ENCODE results near the gene SLC9C2.
"Not testable (repeated sequence)": the region's sequence is repeated elsewhere in the genome, so short reads cannot be mapped to it uniquely, and the experiment has no call there.

The SLC9C2 gene

DNA sequence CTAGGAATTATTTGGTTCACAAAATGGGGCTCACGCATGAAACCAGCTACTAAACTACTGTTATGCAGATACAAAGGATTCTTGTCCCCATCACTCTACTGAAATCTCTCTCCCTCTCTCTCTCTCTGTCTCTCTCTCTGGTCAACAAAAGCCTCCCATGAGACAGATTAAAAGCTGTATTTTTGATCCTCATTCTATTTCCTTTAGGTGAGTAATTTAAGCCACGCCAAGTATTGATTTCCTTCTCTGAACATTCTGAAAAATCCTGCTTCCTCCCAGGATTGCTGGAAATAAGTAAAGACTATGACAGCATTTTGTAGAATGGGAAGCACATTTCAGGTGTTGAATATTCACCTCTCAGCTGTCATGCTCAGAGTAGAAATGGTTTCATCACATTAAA lies 82.1 kb downstream of the SLC9C2 start:
- DNase-seq = no peak

GRCh38 chr1:173514503-173514902 lies 88.4 kb downstream of the SLC9C2 start:
- DNase-seq = not testable (repeated sequence)

DNA sequence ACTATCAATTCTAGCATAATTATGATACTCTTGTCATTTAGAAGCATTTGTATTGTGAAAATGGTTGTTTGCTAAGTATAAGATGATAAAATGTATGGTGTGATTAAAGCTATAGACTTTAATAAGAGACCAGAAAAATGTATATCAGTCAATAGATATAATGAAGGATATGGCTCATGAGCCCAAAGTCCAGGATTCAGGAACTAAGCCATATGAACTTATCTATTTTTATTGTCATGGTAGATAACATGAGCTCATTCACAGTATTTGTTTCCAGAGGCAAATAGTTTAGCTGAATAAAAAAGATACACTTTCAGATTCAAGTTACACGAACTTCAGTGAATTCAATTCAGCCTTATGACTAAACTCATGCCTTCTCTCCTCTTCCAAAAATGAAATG lies 93.1 kb downstream of the SLC9C2 start:
- DNase-seq = no peak

DNA sequence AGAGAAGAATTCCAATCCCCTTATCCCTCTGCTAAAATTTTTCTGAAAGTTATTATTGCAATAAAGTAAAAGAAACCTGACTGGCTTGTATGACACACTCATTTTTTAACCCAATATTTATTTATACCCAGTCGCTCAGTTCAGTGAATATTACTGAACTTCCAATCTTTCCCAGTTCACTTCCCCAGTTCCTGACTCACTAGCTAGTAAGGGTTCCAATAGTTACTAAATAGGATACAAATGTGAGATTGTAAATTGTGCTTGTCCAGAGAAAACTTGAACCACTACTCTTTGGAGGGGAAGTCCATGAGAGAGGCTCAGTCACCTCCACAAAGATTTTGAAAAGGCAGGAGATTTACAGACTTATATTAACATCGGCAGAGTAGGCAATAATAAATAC lies 94.3 kb downstream of the SLC9C2 start:
- no peak for DNase-seq

GRCh38 chr1:173507847-173508209 lies 95.0 kb downstream of the SLC9C2 start:
- DNase-seq = no peak

- DNase-seq = peak; percentile 47
These were observed 95.5 kb downstream of the SLC9C2 start for GRCh38 chr1:173507205-173507846.

DNA sequence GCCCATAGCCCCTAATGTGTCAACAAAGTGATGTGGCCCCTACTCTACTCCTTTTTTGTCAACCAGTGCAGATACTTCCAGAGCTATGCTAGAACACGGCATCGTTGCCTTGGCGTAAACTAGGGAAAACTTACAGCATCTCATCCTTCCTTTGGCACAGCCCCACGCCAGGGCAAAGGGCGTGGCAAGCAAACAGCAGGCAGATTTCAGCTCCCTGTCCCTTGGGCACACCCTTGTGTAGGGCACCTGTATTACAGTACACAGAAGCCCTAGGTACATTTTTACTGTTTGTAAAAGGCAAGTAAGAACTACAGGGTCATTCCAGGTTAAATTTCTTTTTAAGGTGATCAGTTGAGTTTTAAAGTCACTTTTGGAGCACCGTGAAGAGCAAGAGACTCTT lies 96.4 kb downstream of the SLC9C2 start:
- no peak for DNase-seq

DNA sequence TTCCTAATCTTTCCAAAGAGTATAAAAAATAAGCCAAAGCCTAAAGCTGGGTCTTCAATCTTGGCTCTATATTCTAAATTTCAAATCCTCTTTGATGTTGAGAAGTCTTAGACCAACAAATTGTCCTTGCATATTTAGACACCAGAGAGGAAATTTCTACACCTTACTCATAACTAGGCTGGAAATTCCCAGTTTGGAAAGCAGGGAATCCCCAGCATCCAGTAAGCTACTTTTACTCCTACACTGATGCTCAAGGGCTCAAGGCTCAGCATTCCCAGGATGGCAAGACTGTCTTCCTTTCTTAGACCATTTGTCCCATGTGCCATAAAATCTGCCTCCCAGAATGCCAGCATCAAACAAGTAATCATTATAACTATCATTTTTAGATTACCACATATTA lies 97.5 kb downstream of the SLC9C2 start:
- DNase-seq = no peak

DNA sequence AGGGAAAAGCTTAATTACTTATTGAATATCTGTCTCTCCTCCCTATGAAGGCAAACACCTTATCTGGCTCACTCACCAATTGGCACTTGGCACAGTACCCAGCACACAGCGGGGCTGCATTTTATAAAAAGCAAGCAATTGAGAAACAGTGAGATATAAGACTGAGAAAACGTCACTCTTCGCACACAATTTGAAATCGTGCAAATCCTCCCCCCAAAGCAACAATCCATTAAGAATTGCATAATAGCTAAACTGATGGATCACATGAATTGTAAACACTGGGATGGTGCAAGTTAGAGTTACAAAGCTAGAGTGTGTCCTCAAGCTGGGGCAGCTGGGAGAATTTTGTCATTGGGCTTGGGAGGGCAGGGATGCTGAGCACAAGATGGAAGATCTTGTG lies 98.6 kb downstream of the SLC9C2 start:
- no peak for DNase-seq

DNA sequence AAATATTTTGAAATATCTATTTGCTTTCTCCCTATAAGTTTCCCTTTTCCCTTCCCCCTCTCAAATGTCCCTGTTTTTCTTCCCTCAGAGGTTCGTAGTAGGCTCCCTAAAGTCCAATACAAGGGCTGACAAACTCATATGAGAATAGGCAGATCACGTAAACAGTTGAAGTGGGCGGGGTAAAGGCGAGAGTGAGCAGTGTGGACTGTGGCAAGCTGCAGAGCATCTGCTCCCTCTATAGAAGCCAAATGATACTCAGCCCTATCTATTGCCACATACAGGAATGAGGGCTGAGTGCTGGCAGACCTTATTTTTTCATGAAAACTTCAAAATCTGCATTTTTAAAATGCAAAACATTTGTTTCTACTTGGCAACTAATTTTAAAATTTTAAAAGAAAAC lies 99.5 kb downstream of the SLC9C2 start:
- peak; percentile 11 for DNase-seq

DNA sequence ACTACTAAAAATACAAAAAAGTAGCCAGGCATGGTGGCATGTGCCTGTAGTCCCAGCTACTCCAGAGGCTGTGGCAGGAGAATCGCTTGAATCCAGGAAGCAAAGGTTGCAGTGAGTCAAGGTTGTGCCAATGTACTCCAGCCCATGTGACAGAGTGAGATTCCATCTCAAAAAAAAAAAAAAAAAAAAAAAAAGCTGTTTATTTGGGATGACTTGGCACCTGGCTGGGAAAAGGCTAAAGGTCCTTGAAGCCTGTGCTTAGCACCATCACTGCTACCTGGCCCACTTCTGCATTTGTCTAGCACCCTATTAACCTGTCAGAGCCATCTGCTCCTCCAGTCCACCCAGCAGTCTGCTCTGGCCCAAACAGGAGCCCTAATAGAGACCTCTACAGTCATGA lies 100.8 kb downstream of the SLC9C2 start:
- no peak for DNase-seq

- DNase-seq = no peak
These were observed 103.1 kb downstream of the SLC9C2 start for GRCh38 chr1:173499729-173500128.

DNA sequence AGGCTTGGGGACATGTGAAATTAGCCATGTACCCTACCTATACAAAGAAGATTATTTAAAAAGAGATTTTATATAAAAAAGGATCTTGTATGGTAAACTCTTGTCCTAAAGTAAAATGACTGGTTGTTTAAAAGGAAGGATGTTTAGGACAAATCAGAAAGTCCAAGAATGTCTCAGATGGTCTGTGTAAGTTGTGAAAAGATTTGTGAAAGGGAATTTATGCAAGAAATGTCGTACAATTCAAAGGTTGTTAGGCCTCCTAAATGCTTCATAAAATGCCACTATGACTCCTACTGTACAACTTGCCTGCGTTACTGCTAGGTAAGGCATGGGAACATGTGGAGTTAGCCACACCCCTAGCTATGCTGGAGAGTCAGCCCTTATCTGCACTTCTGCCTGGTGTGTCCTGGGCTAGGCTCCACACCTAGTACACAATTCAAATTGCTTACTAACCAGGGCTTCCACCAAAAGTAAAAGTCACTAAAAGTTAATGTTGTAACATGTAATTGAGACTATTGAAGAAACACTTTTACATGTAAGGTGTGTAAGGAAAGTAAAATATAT lies 106.0 kb downstream of the SLC9C2 start:
- DNase-seq = no peak

DNA sequence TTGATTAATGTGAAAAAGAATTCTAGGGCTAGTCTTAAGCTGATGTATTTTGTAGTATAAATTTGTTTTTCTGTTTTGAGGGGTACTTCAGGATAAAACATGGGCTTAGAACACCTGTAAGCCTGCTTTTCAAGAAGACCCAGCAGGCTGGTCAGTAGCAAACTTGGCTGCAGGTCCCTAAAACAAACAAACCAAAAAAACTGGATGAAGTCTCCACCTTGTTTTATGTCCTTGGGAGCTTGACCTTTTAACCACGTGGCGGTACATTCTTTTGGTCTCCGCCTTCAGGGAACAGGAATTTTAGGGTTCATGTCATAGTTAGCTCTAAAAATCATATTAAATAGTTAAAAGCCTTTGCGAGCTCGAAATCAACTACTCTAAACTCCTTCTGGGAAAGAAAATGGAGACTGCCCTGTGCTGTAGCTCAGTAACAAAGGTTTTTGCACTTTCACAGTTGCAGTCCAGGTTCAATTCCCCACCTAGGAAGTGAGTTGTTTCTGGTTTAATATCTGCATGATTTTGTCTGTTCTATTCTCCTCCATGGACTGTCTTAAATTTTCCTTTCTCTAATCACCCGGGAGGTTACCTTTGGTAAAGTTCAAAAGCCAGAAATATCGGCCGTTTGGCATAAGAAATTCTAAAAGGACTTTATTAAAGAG lies 107.1 kb downstream of the SLC9C2 start:
- DNase-seq = no peak

GRCh38 chr1:173493125-173493524 lies 109.7 kb downstream of the SLC9C2 start:
- not testable (repeated sequence) for DNase-seq

GRCh38 chr1:173491508-173491907 lies 111.4 kb downstream of the SLC9C2 start:
- DNase-seq = no peak

DNA sequence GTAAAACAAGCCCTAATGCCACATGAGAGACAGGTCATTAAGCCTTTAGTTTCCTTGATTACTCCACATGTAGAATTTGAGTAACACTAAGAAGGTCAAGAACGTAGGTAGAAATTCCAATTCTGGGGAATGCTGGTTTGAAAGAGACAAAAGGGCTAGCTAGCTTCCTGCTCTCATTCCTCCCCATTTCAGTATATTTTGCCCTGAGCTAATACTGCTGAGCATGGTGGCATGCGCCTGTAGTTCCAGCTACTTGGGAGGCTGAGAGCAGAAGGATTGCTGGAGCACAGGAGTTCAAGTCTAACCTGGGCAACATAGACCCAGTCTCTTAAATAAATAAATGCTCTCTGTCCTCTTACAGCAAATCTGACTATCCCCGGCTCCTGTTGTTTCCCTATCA lies 112.9 kb downstream of the SLC9C2 start:
- DNase-seq = no peak

DNA sequence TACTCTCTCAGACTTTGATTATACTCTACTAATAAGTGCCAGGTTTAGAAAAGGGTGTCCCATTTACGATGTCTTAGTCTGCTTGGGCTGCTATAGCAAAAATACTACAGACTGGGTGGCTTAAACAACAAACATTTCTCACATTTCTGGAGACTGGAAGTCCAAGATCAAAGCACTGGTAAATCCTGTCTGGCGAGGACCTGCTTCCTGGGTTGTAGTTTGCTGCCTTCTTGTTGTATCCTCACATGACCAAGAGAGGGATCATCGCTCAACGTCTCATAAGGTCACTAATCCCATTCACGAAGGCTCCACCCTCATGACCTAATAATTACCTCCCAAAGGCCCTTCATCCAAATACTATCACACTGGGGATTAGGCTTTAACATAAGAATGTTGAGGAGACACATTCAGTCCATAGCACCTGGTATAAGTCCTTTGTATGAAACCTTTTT lies 113.7 kb downstream of the SLC9C2 start:
- peak; percentile 4 for DNase-seq

GRCh38 chr1:173488001-173488400 lies 114.9 kb downstream of the SLC9C2 start:
- no peak for DNase-seq

DNA sequence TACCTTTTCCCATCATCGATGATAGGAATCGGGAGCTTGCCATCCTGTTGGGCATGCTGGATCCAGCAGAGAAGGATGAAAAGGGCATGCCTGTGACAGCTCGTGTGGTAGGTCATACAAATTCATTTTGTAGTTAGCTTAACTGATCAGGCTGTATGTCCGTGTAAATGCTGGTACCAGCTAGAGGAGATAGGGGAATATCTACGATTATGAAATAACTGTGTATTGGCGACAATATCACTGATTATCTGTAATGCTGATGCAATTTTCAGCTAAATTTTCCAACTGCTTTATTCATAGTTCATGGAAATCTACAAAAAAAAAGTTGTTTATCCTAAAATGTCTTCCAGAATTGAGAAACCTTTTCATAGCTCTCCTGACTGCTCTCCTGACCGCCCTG lies 117.5 kb downstream of the SLC9C2 start:
- DNase-seq = no peak

GRCh38 chr1:173484276-173484675 lies 118.6 kb downstream of the SLC9C2 start:
- no peak for DNase-seq

DNA sequence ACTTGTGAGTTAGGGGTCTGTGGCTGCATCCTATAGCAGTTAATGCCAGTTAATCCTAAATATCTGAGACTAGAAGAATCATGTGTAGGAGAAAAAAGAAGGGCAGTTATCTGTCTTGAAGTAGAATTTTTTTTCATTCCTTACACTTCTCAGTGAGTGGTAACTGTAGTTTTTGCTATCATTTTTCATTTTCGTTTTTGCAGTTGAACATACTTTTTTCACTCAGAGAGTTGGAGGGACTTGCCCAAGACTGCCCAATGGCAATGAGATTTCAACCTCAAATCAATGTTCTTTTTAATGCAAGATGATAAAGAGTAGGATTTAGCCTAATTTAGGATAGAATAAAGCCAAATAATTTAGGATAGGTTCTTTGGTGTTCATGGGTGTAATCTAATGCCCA lies 120.2 kb downstream of the SLC9C2 start:
- DNase-seq = no peak

- DNase-seq = no peak
These were observed 121.6 kb downstream of the SLC9C2 start for GRCh38 chr1:173481195-173481772.

DNA sequence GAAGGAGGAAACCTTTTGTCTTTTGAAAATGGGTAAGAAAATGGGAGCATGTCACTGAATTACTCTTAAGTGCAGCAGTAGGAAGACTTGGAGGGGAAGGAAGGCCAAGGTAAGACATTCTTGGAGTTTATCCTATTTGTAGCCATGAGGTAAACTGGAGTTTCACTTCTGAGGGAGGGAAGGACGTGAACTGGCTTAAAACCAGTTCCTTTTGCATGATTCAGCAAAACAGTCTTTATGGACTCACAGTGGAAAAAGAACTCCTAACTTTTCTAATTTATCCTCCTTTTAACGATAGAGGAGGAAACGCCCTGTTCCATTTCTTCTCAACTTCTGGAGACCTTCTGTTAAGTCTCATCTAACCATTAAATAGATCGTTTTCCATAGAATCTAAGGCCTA lies 123.2 kb downstream of the SLC9C2 start:
- no peak for DNase-seq

Data from fibroblast of skin of right quadriceps (primary cell).